ENCODE results near the gene BTNL8.

Gene BTNL8

GRCh38 chr5:180988016-180988415 lies 89.1 kb downstream of the BTNL8 start:
- Histone ChIP-seq H3K27me3 (ENCODE audit: insufficient read depth, insufficient read length) (no peaks in the 10 kb centered on the region), H3K9ac (ENCODE audit: insufficient read length, low read depth) (no peak overlapping the region), H3K4me1 (ENCODE audit: insufficient read depth, insufficient read length) (no peaks in the 10 kb centered on the region), H3K36me3 (ENCODE audit: insufficient read depth, insufficient read length, low read length) (no peaks in the 10 kb centered on the region), H3K9me3 (ENCODE audit: insufficient read depth, low read length) (0 out of 2 replicates have a peak, but pooled peaks cover 4% of the 10 kb centered on the region), H3K4me3 (ENCODE audit: insufficient read length, low read depth) (no peak overlapping the region)
- TF ChIP-seq SUZ12 (IDR thresholded peaks at IDR 0.05; ENCODE audit: extremely low read depth, insufficient read depth, insufficient read length) (no peak), ZNF274 (IDR thresholded peaks at IDR 0.05; ENCODE audit: low read depth, low read length) (no peak), YY1 (IDR thresholded peaks at IDR 0.05; ENCODE audit: insufficient read depth, insufficient read length) (no peak)
- DNase-seq (ENCODE audit: low read depth, low spot score) = no peak

- no peaks in the 10 kb centered on the region for H3K36me3 ChIP-seq (ENCODE audit: insufficient read depth, insufficient read length, low read length)
- DNase-seq (ENCODE audit: low read depth, low spot score) = no peak
- no peak within 1 kb of the TSS for H3K4me3 ChIP-seq (ENCODE audit: insufficient read length, low read depth)
- H3K4me1 ChIP-seq (ENCODE audit: insufficient read depth, insufficient read length) = no peaks in the 10 kb centered on the region
- 0 out of 2 replicates have a peak, but pooled peaks cover 4% of the 10 kb centered on the region for H3K9me3 ChIP-seq (ENCODE audit: insufficient read depth, low read length)
- H3K27me3 ChIP-seq (ENCODE audit: insufficient read depth, insufficient read length) = no peaks in the 10 kb centered on the region
- no peak within 1 kb of the TSS for H3K9ac ChIP-seq (ENCODE audit: insufficient read length, low read depth)
- TF ChIP-seq SUZ12 (IDR thresholded peaks at IDR 0.05; ENCODE audit: extremely low read depth, insufficient read depth, insufficient read length) (no peak), ZNF274 (IDR thresholded peaks at IDR 0.05; ENCODE audit: low read depth, low read length) (no peak), YY1 (IDR thresholded peaks at IDR 0.05; ENCODE audit: insufficient read depth, insufficient read length) (no peak)
Observed at GRCh38 chr5:180988592-180988991, 89.6 kb downstream of the BTNL8 start, which contains the start of gene BTNL3. BTNL3 (plus strand) TSS chr5:180988846; CDS start chr5:180989029, 183 bp downstream.

- no peaks in the 10 kb centered on the region for H3K27me3 ChIP-seq (ENCODE audit: insufficient read depth, insufficient read length)
- H3K9ac ChIP-seq (ENCODE audit: insufficient read length, low read depth) = no peak overlapping the region
- 0 out of 2 replicates have a peak, but pooled peaks cover 4% of the 10 kb centered on the region for H3K9me3 ChIP-seq (ENCODE audit: insufficient read depth, low read length)
- no peaks in the 10 kb centered on the region for H3K36me3 ChIP-seq (ENCODE audit: insufficient read depth, insufficient read length, low read length)
- TF ChIP-seq YY1 (IDR thresholded peaks at IDR 0.05; ENCODE audit: insufficient read depth, insufficient read length) (no peak), ZNF274 (IDR thresholded peaks at IDR 0.05; ENCODE audit: low read depth, low read length) (no peak), SUZ12 (IDR thresholded peaks at IDR 0.05; ENCODE audit: extremely low read depth, insufficient read depth, insufficient read length) (no peak)
- H3K4me1 ChIP-seq (ENCODE audit: insufficient read depth, insufficient read length) = no peaks in the 10 kb centered on the region
- no peak overlapping the region for H3K4me3 ChIP-seq (ENCODE audit: insufficient read length, low read depth)
- no peak for DNase-seq (ENCODE audit: low read depth, low spot score)
Observed at GRCh38 chr5:180990086-180990881, 91.3 kb downstream of the BTNL8 start.

- no peak overlapping the region for H3K4me3 ChIP-seq (ENCODE audit: insufficient read length, low read depth)
- DNase-seq (ENCODE audit: low read depth, low spot score) = no peak
Observed at GRCh38 chr5:180990882-180991242, 91.9 kb downstream of the BTNL8 start.

More at GRCh38 chr5:180990882-180991242, 91.9 kb downstream of the BTNL8 start:
- H3K4me1 ChIP-seq (ENCODE audit: insufficient read depth, insufficient read length) = no peaks in the 10 kb centered on the region
- no peaks in the 10 kb centered on the region for H3K27me3 ChIP-seq (ENCODE audit: insufficient read depth, insufficient read length)
- H3K9me3 ChIP-seq (ENCODE audit: insufficient read depth, low read length) = 0 out of 2 replicates have a peak, but pooled peaks cover 4% of the 10 kb centered on the region
- H3K9ac ChIP-seq (ENCODE audit: insufficient read length, low read depth) = no peak overlapping the region
- TF ChIP-seq ZNF274 (IDR thresholded peaks at IDR 0.05; ENCODE audit: low read depth, low read length) (no peak), SUZ12 (IDR thresholded peaks at IDR 0.05; ENCODE audit: extremely low read depth, insufficient read depth, insufficient read length) (no peak), YY1 (IDR thresholded peaks at IDR 0.05; ENCODE audit: insufficient read depth, insufficient read length) (no peak)
- no peaks in the 10 kb centered on the region for H3K36me3 ChIP-seq (ENCODE audit: insufficient read depth, insufficient read length, low read length)

Data from NT2/D1 (cell line).